ENCODE results near the gene EHMT1. TPM values are rescaled to one million over a fixed set of nuclear protein-coding genes. Genes with fewer than 3 reads are reported as not detected.
"Not testable (repeated sequence)": the region's sequence is repeated elsewhere in the genome, so short reads cannot be mapped to it uniquely, and the experiment has no call there.

Gene EHMT1
- polyA plus RNA-seq, 1 experiment, result 23.3 TPM

DNA sequence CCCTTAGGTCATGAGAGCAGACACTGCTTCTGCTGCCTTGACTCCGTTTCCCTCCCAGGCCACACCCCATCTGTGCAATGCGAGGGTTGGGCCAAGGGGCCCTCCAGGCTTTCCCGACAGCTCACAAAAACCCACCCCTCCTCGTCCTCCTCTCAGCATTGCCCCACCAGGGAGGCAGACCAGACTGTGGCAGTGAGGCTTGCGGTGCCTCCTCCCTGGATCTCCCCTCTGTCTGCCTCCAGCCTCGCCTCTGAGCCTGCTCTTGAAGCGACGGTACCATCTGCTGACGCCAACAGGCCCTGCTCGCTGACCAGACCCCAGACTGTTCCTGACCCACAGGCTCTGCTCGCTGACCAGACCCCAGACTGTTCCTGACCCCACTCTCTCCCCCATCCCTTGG, 159.5 kb downstream of the EHMT1 start:
- H3K4me3 ChIP-seq (ENCODE audit: low read depth, low read length), result no peak overlapping the region
- H3K27me3 ChIP-seq (ENCODE audit: control insufficient read depth, insufficient read depth, low read length), result no peaks in the 10 kb centered on the region
- TF ChIP-seq, protein P1, sequence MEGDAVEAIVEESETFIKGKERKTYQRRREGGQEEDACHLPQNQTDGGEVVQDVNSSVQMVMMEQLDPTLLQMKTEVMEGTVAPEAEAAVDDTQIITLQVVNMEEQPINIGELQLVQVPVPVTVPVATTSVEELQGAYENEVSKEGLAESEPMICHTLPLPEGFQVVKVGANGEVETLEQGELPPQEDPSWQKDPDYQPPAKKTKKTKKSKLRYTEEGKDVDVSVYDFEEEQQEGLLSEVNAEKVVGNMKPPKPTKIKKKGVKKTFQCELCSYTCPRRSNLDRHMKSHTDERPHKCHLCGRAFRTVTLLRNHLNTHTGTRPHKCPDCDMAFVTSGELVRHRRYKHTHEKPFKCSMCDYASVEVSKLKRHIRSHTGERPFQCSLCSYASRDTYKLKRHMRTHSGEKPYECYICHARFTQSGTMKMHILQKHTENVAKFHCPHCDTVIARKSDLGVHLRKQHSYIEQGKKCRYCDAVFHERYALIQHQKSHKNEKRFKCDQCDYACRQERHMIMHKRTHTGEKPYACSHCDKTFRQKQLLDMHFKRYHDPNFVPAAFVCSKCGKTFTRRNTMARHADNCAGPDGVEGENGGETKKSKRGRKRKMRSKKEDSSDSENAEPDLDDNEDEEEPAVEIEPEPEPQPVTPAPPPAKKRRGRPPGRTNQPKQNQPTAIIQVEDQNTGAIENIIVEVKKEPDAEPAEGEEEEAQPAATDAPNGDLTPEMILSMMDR (IDR thresholded peaks at IDR 0.05; ENCODE audit: insufficient read depth, low read depth, low read length), result no peak
- DNase-seq (ENCODE audit: low read depth), result no peak
- CTCF ChIA-PET, result interaction anchor here (0.7 kb wide), 1 partner anchor 11 kb away, joined by 3 read pairs; no protein-coding TSS in a partner anchor
- POLR2A ChIA-PET, result no interaction called here
- H3K36me3 ChIP-seq (ENCODE audit: control insufficient read depth, insufficient read depth, low read length), result peaks cover 42% of the 10 kb centered on the region

DNA sequence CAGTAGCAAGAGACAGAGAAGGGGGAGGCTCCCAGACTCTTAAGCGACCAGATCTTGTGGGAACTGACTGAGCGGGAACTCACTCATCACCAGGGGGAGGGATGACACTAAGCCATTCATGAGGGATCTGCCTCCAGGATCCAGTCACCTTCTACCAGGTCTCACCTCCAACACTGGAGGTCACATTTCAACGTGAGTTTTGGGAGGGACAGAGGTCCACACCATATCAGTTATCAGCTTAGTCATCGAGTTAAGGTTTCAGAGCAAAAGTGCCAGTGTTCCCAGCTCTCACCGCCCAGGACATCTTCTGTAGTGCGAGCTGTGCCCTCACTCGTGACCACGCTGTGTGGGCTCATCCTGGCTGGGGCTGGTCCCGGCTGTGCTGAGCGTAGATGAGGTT, 160.1 kb downstream of the EHMT1 start:
- TF ChIP-seq, protein P1 (IDR thresholded peaks at IDR 0.05; ENCODE audit: insufficient read depth, low read depth, low read length), result no peak
- POLR2A ChIA-PET, result no interaction called here
- peaks cover 42% of the 10 kb centered on the region for H3K36me3 ChIP-seq (ENCODE audit: control insufficient read depth, insufficient read depth, low read length)

DNA sequence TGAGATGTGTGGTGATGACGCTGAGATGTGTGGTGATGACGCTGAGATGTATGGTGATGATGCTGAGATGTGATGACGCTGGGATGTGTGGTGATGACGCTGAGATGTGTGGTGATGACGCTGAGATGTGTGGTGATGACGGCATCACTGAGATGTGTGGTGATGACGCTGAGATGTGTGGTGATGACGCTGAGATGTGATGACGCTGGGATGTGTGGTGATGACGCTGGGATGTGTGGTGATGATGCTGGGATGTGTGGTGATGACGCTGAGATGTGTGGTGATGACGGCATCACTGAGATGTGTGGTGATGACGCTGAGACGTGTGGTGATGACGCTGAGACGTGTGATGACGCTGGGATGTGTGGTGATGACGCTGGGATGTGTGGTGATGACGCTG, 161.2 kb downstream of the EHMT1 start:
- CTCF ChIA-PET, POLR2A ChIA-PET: not testable (repeated sequence)

More for the DNA sequence above, 160.1 kb downstream of the EHMT1 start:
- H3K27me3 ChIP-seq (ENCODE audit: control insufficient read depth, insufficient read depth, low read length), result no peaks in the 10 kb centered on the region
- CTCF ChIA-PET, result interaction anchor here (0.7 kb wide), 1 partner anchor 11 kb away, joined by 3 read pairs; no protein-coding TSS in a partner anchor
- no peak overlapping the region for H3K4me3 ChIP-seq (ENCODE audit: low read depth, low read length)
- no peak for DNase-seq (ENCODE audit: low read depth)

DNA sequence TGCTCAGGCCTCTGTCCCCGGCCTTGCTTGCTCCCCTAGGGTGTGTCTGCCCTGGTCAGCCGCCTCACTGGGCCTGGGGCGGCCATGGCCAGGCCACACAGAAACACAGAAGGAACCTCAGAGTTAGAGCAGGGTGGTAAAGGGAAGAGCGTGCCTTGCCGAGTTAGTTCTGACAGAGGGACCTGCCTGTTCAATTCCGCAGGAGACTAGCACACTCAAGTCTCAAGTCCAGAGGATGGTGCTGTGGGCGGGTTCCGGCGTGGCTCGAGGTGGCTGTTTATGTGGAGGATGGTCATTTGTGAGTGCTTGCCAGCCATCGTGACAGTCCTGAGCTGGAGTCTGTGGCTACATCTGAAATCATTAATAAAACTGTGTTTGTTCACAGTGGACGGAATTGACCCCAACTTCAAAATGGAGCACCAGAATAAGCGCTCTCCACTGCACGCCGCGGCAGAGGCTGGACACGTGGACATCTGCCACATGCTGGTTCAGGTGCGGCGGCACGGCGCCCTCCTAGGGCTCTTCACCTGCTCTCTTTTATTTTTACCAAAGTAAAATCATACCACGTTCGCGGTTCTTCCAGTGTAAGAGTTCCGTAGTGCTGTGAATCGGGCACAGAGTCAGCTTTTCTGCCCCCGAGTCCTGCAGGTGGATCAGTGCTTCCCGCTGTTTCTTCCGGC, 163.2 kb downstream of the EHMT1 start:
- TF ChIP-seq, protein P1 (IDR thresholded peaks at IDR 0.05; ENCODE audit: insufficient read depth, low read depth, low read length), result no peak
- DNase-seq (ENCODE audit: low read depth), result no peak
- Histone ChIP-seq H3K36me3 (ENCODE audit: control insufficient read depth, insufficient read depth, low read length) (peaks cover 33% of the 10 kb centered on the region), H3K27me3 (ENCODE audit: control insufficient read depth, insufficient read depth, low read length) (no peaks in the 10 kb centered on the region), H3K4me3 (ENCODE audit: low read depth, low read length) (no peak overlapping the region)
- ChIA-PET CTCF (interaction anchor here (1.2 kb wide), 1 partner anchor 117 kb away, joined by 3 read pairs; no protein-coding TSS in a partner anchor), POLR2A (no interaction called here)

More for the DNA sequence above, 161.2 kb downstream of the EHMT1 start:
- H3K36me3 ChIP-seq (ENCODE audit: control insufficient read depth, insufficient read depth, low read length), result peaks cover 44% of the 10 kb centered on the region
- DNase-seq (ENCODE audit: low read depth); H3K27me3 ChIP-seq (ENCODE audit: control insufficient read depth, insufficient read depth, low read length); H3K4me3 ChIP-seq (ENCODE audit: low read depth, low read length): not testable (repeated sequence)

DNA sequence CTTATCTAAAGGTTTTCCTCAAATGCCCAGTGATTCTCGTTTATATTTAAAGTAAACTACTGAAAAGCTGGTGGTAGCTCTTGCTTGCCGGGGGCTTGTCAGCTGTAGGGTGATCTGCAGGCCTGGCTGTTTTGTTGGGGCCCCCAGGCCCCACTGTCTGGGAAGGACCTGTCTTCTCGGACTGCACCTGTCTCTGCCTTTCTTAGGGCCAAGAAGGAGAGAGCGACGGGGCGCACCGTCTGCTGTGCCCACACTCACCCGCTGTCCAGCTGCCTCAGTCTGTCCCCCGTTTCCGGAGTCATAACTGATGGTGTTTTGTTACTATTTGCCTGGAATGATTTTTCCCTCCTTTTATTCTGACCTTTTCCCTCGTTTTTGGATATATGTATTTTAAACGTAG, 164.7 kb downstream of the EHMT1 start:
- Histone ChIP-seq H3K4me3 (ENCODE audit: low read depth, low read length) (no peak overlapping the region), H3K27me3 (ENCODE audit: control insufficient read depth, insufficient read depth, low read length) (no peaks in the 10 kb centered on the region), H3K36me3 (ENCODE audit: control insufficient read depth, insufficient read depth, low read length) (peaks cover 30% of the 10 kb centered on the region)
- POLR2A ChIA-PET, result no interaction called here
- DNase-seq (ENCODE audit: low read depth), result no peak
- TF ChIP-seq, protein P1 (IDR thresholded peaks at IDR 0.05; ENCODE audit: insufficient read depth, low read depth, low read length), result no peak
- CTCF ChIA-PET, result interaction anchor here (0.9 to 1.1 kb wide), 3 partner anchors 17 to 111 kb away, joined by 3 to 4 read pairs (median 4); no protein-coding TSS in a partner anchor
